ENCODE data around the gene ANO2. TPM values are rescaled to one million over a fixed set of nuclear protein-coding genes. Genes with fewer than 3 reads are reported as not detected.

Gene ANO2
- total and polyA plus RNA-seq, 4 donors: 0.03 to 0.25 (median 0.15) TPM

- DNase-seq (ENCODE audit: low spot score): peak; percentile 71
- WGBS: 33% methylated on average over 6 of the region's 6 CpGs
- Histone ChIP-seq H3K9ac (ENCODE audit: low read depth in 1 of 2, low read length in 2 of 2) (no peak overlapping the region), H3K4me3 (ENCODE audit: low read depth in 1 of 3, low read length in 3 of 3) (no peak overlapping the region), H3K27ac (ENCODE audit: low read depth in 1 of 2, low read length in 2 of 2) (no peak overlapping the region), H3K36me3 (ENCODE audit: control insufficient read depth in 4 of 4, insufficient read depth in 3 of 4, low read depth in 1 of 4, low read length in 3 of 4) (no peaks in the 10 kb centered on the region), H3K9me3 (ENCODE audit: control insufficient read depth in 4 of 4, low read length in 3 of 4) (no peaks in the 10 kb centered on the region), H3K4me1 (ENCODE audit: control insufficient read depth in 4 of 4, insufficient read depth in 4 of 4, low read length in 3 of 4) (no peaks in the 10 kb centered on the region), H3K27me3 (ENCODE audit: control insufficient read depth in 4 of 4, insufficient read depth in 4 of 4, low read length in 3 of 4) (peaks cover 0 to 3% (median 0%) of the 10 kb centered on the region in 4 donors)
- TF ChIP-seq GABPA (IDR thresholded peaks at IDR 0.05 in 1 of 2, conservative IDR thresholded peaks at IDR 0.05 in 1 of 2): no peak
- no peak for TF ChIP-seq TAF1 (conservative IDR thresholded peaks at IDR 0.05)
- TF ChIP-seq HNF4G (IDR thresholded peaks at IDR 0.05): no peak
- TF ChIP-seq MAX (IDR thresholded peaks at IDR 0.05): no peak
- no peak for TF ChIP-seq NR2F2 (IDR thresholded peaks at IDR 0.05)
- TF ChIP-seq ZBTB33 (IDR thresholded peaks at IDR 0.05): no peak
- no peak for TF ChIP-seq HNF4A (conservative IDR thresholded peaks at IDR 0.05)
- TF ChIP-seq EGR1 (IDR thresholded peaks at IDR 0.05; ENCODE audit: low read depth in 2 of 2): no peak
- TF ChIP-seq JUND (IDR thresholded peaks at IDR 0.05): no peak
- TF ChIP-seq CTCF (IDR thresholded peaks at IDR 0.05; ENCODE audit: low read depth, low read length, missing input control): peak; percentile 54
- no peak for TF ChIP-seq FOXA1 (IDR thresholded peaks at IDR 0.05)
- TF ChIP-seq RAD21 (IDR thresholded peaks at IDR 0.05): peak; percentile 57 to 78
- TF ChIP-seq ATF3 (IDR thresholded peaks at IDR 0.05): no peak
Measured at GRCh38 chr12:5745251-5745888, 199.7 kb downstream of the ANO2 start.

- Histone ChIP-seq H3K27ac (ENCODE audit: low read depth in 1 of 2, low read length in 2 of 2) (no peak overlapping the region), H3K9ac (ENCODE audit: low read depth in 1 of 2, low read length in 2 of 2) (no peak overlapping the region)
- WGBS: 84% methylated on average over 2 of the region's 2 CpGs
Measured at GRCh38 chr12:5742258-5742657, 202.8 kb downstream of the ANO2 start.

More at GRCh38 chr12:5742258-5742657, 202.8 kb downstream of the ANO2 start:
- Histone ChIP-seq H3K27me3 (ENCODE audit: control insufficient read depth in 4 of 4, insufficient read depth in 4 of 4, low read length in 3 of 4) (peaks cover 0 to 3% (median 0%) of the 10 kb centered on the region in 4 donors), H3K36me3 (ENCODE audit: control insufficient read depth in 4 of 4, insufficient read depth in 3 of 4, low read depth in 1 of 4, low read length in 3 of 4) (no peaks in the 10 kb centered on the region), H3K4me3 (ENCODE audit: low read depth in 1 of 3, low read length in 3 of 3) (no peak overlapping the region), H3K9me3 (ENCODE audit: control insufficient read depth in 4 of 4, low read length in 3 of 4) (no peaks in the 10 kb centered on the region), H3K4me1 (ENCODE audit: control insufficient read depth in 4 of 4, insufficient read depth in 4 of 4, low read length in 3 of 4) (no peaks in the 10 kb centered on the region)
- no peak for DNase-seq (ENCODE audit: low spot score)
- TF ChIP-seq ATF3 (IDR thresholded peaks at IDR 0.05) (no peak), HNF4A (conservative IDR thresholded peaks at IDR 0.05) (no peak), CTCF (IDR thresholded peaks at IDR 0.05; ENCODE audit: low read depth, low read length, missing input control) (no peak), RXRA (IDR thresholded peaks at IDR 0.05) (no peak), RAD21 (IDR thresholded peaks at IDR 0.05) (no peak), FOXA1 (IDR thresholded peaks at IDR 0.05) (no peak), TAF1 (conservative IDR thresholded peaks at IDR 0.05) (no peak), MAX (IDR thresholded peaks at IDR 0.05) (no peak), FOXA2 (IDR thresholded peaks at IDR 0.05) (no peak), ZBTB33 (IDR thresholded peaks at IDR 0.05) (no peak), YY1 (IDR thresholded peaks at IDR 0.05) (no peak), NR2F2 (IDR thresholded peaks at IDR 0.05) (no peak), EGR1 (IDR thresholded peaks at IDR 0.05; ENCODE audit: low read depth in 2 of 2) (no peak), HNF4G (IDR thresholded peaks at IDR 0.05) (no peak), JUND (IDR thresholded peaks at IDR 0.05) (no peak), REST (IDR thresholded peaks at IDR 0.05) (no peak)

Data from liver (tissue), 9 donors.